CD14-positive monocyte (primary cell): ENCODE results near the gene CX3CL1. TPM values are rescaled to one million over a fixed set of nuclear protein-coding genes. Genes with fewer than 3 reads are reported as not detected.

Experiments used
- DNase-seq, 3 donors: peaks; one replicate each; pipeline ENCODE4 v3.0.0-alpha.2; 2011 to 2022
- H2AFZ ChIP-seq: 2 replicates; pipeline ENCODE4 v1.6.0; 2012; ENCODE audit warnings: mild to moderate bottlenecking, low read depth, low read length, inconsistent platforms; ENCODE audit not compliant: insufficient read depth, poor library complexity, severe bottlenecking
- H3K27ac ChIP-seq, 2 donors: 1 replicate in 1 of 2; 2 replicates in 1 of 2; pipeline ENCODE4 v1.5.1; 2012 to 2013; ENCODE audit warnings: low read length in 2 of 2, control low read depth in 1 of 2, inconsistent platforms in 1 of 2, low read depth in 1 of 2, mild to moderate bottlenecking in 1 of 2
- H3K27me3 ChIP-seq, 2 donors: one replicate each; pipeline versions ENCODE4 v1.6.0 to v1.6.1; 2011 to 2013; ENCODE audit warnings: low read length in 2 of 2; ENCODE audit not compliant: control insufficient read depth in 2 of 2, insufficient read depth in 2 of 2
- H3K36me3 ChIP-seq, 2 donors: replicated peaks in 1 of 2; 1 replicate in 1 of 2; 2 replicates in 1 of 2; pipeline versions ENCODE4 v1.5.1 to v1.6.1; 2012 to 2013; ENCODE audit warnings: low read length in 2 of 2, control low read depth in 1 of 2, inconsistent platforms in 1 of 2, mild to moderate bottlenecking in 1 of 2; ENCODE audit not compliant: insufficient read depth in 2 of 2, control insufficient read depth in 1 of 2
- H3K4me1 ChIP-seq, 2 donors: 1 replicate in 1 of 2; 2 replicates in 1 of 2; pipeline versions ENCODE4 v1.5.1 to v1.6.1; 2012 to 2013; ENCODE audit warnings: low read length in 2 of 2, control low read depth in 1 of 2, inconsistent platforms in 1 of 2, mild to moderate bottlenecking in 1 of 2, moderate library complexity in 1 of 2; ENCODE audit not compliant: insufficient read depth in 2 of 2, control insufficient read depth in 1 of 2
- H3K4me2 ChIP-seq: replicated peaks from 2 replicates; pipeline ENCODE3; 2012; ENCODE audit warnings: low read length, moderate library complexity, mild to moderate bottlenecking; ENCODE audit not compliant: poor library complexity, severe bottlenecking; ENCODE audit errors: extremely low read depth
- H3K4me3 ChIP-seq, 3 experiments: fragments of 200-600 bp in 1 of 3; sonication (generic) in 1 of 3; replicated peaks in 1 of 3; 1 replicate in 2 of 3; 2 replicates in 1 of 3; pipeline ENCODE4 v1.5.1; 2011 to 2013; ENCODE audit warnings: low read length in 3 of 3, mild to moderate bottlenecking in 3 of 3, control low read depth in 2 of 3, low read depth in 2 of 3, inconsistent platforms in 1 of 3, moderate library complexity in 1 of 3
- H3K79me2 ChIP-seq: 2 replicates; pipeline ENCODE4 v1.6.0; 2012; ENCODE audit warnings: mild to moderate bottlenecking, control low read depth, inconsistent platforms, low read length, moderate library complexity; ENCODE audit not compliant: insufficient read depth
- H3K9ac ChIP-seq: 2 replicates; pipeline ENCODE4 v1.6.0; 2017; ENCODE audit warnings: low read length, mild to moderate bottlenecking; ENCODE audit not compliant: insufficient read depth, poor library complexity, severe bottlenecking
- H3K9me3 ChIP-seq, 2 donors: replicated peaks in 1 of 2; 1 replicate in 1 of 2; 2 replicates in 1 of 2; pipeline versions ENCODE4 v1.5.1 to v1.6.1; 2012 to 2013; ENCODE audit warnings: low read length in 2 of 2, control low read depth in 1 of 2; ENCODE audit not compliant: control insufficient read depth in 1 of 2, insufficient read depth in 1 of 2
- H4K20me1 ChIP-seq: 2 replicates; pipeline ENCODE4 v1.6.0; 2012; ENCODE audit warnings: mild to moderate bottlenecking, low read length, control low read depth, moderate library complexity; ENCODE audit not compliant: insufficient read depth
- H3K27ac Mint-ChIP-seq, 7 donors: one replicate each; pipeline ENCODE4 v1.8.0; 2020; ENCODE audit warnings: mild to moderate bottlenecking in 7 of 7, mixed read lengths in 7 of 7, moderate library complexity in 6 of 7, inconsistent platforms in 2 of 7
- H3K27me3 Mint-ChIP-seq, 3 donors: one replicate each; pipeline ENCODE4 v1.8.0; 2021 to 2022; ENCODE audit warnings: low read depth in 3 of 3, mild to moderate bottlenecking in 3 of 3, mixed read lengths in 3 of 3, moderate library complexity in 3 of 3, inconsistent platforms in 1 of 3
- H3K36me3 Mint-ChIP-seq, 2 donors: one replicate each; pipeline ENCODE4 v1.8.0; 2020; ENCODE audit warnings: mixed read lengths in 2 of 2, inconsistent platforms in 1 of 2, mild to moderate bottlenecking in 1 of 2
- H3K4me1 Mint-ChIP-seq: one replicate; pipeline ENCODE4 v1.8.0; 2020; ENCODE audit warnings: mild to moderate bottlenecking, mixed read lengths
- H3K4me3 Mint-ChIP-seq, 2 donors: one replicate each; pipeline ENCODE4 v1.8.0; 2020; ENCODE audit warnings: mild to moderate bottlenecking in 2 of 2, mixed read lengths in 2 of 2, moderate library complexity in 1 of 2
- H3K9me3 Mint-ChIP-seq, 7 donors: one replicate each; pipeline ENCODE4 v1.8.0; 2020 to 2022; ENCODE audit warnings: mixed read lengths in 7 of 7, mild to moderate bottlenecking in 6 of 7, moderate library complexity in 6 of 7, inconsistent platforms in 2 of 7
- CTCF ChIP-seq: fragments of 200-600 bp; IDR thresholded peaks from one replicate; pipeline ENCODE4 v1.8.0; 2022; ENCODE audit warnings: antibody characterized with exemption, mild to moderate bottlenecking
- WGBS: methylation state at CpG from one replicate; pipeline ENCODE4 v1.1.5; 2013; ENCODE audit warnings: missing lambda C conversion rate; ENCODE audit not compliant: insufficient coverage; 5-methylcytosine and 5-hydroxymethylcytosine counted together
- intact Hi-C, 2 donors: fragments of 100-400 bp; cut with micrococcal nuclease; formaldehyde crosslinking; loops; one replicate each; pipeline versions ENCODE4 v1.15.0 to v1.15.1; 2023
- polyA plus RNA-seq, 3 donors: library from polyadenylated mRNA; depleted of rRNA in 1 of 3; unstranded in 2 of 3; stranded (reverse) in 1 of 3; fragments of 300-500 nt in 2 of 3; fragments of >200 nt in 1 of 3; fragmentation: Illumina TruSeq in 2 of 3; gene quantifications; 1 replicate in 2 of 3; 2 replicates in 1 of 3; pipeline ENCODE4 v1.2.3, GENCODE V29; 2012 to 2021

The CX3CL1 gene
- polyA plus RNA-seq, 3 donors, result not detected

GRCh38 chr16:57405097-57405496 lies 32.8 kb downstream of the CX3CL1 start:
- no peak overlapping the region for H3K4me3 ChIP-seq
- intact Hi-C loops, result no loop called here
- WGBS, result 58% methylated on average over 3 of the region's 3 CpGs
- H3K9me3 Mint-ChIP-seq, result peaks cover 0 to 4% (median 0%) of the 10 kb centered on the region in 7 donors
- H3K79me2 ChIP-seq, result no peaks in the 10 kb centered on the region
- no peak overlapping the region for H3K27ac ChIP-seq
- H4K20me1 ChIP-seq, result no peaks in the 10 kb centered on the region
- no peak overlapping the region for H3K27ac Mint-ChIP-seq
- H2AFZ ChIP-seq, result no peak overlapping the region
- H3K36me3 ChIP-seq, result no peaks in the 10 kb centered on the region
- H3K9ac ChIP-seq, result no peak overlapping the region
- H3K27me3 ChIP-seq, result peaks cover 0 to 3% of the 10 kb centered on the region in 2 donors
- no peaks in the 10 kb centered on the region for H3K9me3 ChIP-seq
- no peak for TF ChIP-seq CTCF
- no peaks in the 10 kb centered on the region for H3K36me3 Mint-ChIP-seq
- peaks cover 6 to 19% (median 18%) of the 10 kb centered on the region in 3 donors for H3K27me3 Mint-ChIP-seq
- H3K4me1 Mint-ChIP-seq, result peaks cover 10% of the 10 kb centered on the region
- DNase-seq, result no peak
- H3K4me2 ChIP-seq, result no peak overlapping the region
- H3K4me1 ChIP-seq, result peaks cover 17 to 25% of the 10 kb centered on the region in 2 donors
- H3K4me3 Mint-ChIP-seq, result peak overlapping the region in 1 of 2 donors; percentile 33

- Histone ChIP-seq H3K79me2 (no peaks in the 10 kb centered on the region), H3K27ac (no peak overlapping the region), H3K36me3 (no peaks in the 10 kb centered on the region), H3K4me2 (no peak overlapping the region), H3K4me1 (peaks cover 17 to 25% of the 10 kb centered on the region in 2 donors), H3K9me3 (no peaks in the 10 kb centered on the region), H4K20me1 (no peaks in the 10 kb centered on the region), H3K4me3 (no peak overlapping the region), H2AFZ (peak overlapping the region; percentile 4), H3K9ac (no peak overlapping the region), H3K27me3 (peaks cover 0 to 3% of the 10 kb centered on the region in 2 donors)
- peaks cover 0 to 1% (median 0%) of the 10 kb centered on the region in 7 donors for H3K9me3 Mint-ChIP-seq
- intact Hi-C loops, result no loop called here
- no peak for TF ChIP-seq CTCF
- peaks cover 6 to 18% (median 17%) of the 10 kb centered on the region in 3 donors for H3K27me3 Mint-ChIP-seq
- no peak overlapping the region for H3K27ac Mint-ChIP-seq
- H3K4me3 Mint-ChIP-seq, result no peak overlapping the region
- DNase-seq, result no peak
- WGBS, result 0% methylated on average over 2 of the region's 2 CpGs
- no peaks in the 10 kb centered on the region for H3K36me3 Mint-ChIP-seq
- H3K4me1 Mint-ChIP-seq, result peaks cover 10% of the 10 kb centered on the region
These were observed 34.6 kb downstream of the CX3CL1 start for GRCh38 chr16:57406881-57407280.
